ENCODE results near the gene CTBP1. TPM values are rescaled to one million over a fixed set of nuclear protein-coding genes. Genes with fewer than 3 reads are reported as not detected.

CTBP1 gene
- total and polyA plus RNA-seq, 2 of the 8 experiments (the other 6 are each of a cell fraction or from before 2014, with no cell fraction given), result 128 to 185 TPM

DNA sequence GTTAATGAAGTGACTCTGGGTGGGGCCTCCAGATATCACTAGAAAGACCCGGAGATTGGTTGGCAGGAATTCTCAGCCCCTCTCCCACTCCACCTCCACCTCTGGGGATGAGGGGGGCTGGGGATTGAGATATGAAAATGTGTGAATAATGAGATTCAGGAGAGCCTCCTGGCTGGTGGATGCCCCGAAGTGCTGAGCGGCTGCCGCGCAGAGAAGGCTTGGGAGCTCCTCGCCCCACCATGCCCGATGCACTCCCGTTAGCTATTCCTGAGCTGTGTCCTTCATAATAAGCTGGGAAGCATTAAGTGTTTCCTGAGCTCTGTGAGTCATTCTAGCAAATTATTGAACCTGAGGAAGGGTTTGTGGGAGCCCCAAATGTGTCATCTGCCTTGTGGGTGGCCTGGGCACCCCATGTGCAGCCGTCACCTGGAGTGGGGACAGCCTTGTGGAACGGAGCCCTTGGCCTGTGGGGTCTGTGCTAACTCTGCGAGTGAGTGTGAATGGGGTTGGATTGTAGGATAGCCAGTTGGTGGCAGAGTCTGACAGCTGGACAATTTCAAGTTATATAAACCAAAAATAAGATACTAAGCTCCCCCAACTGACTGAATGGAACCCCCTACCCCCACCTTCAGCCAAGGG is 36.3 kb upstream of the CTBP1 start (continued):
- TF ChIP-seq, protein P1, sequence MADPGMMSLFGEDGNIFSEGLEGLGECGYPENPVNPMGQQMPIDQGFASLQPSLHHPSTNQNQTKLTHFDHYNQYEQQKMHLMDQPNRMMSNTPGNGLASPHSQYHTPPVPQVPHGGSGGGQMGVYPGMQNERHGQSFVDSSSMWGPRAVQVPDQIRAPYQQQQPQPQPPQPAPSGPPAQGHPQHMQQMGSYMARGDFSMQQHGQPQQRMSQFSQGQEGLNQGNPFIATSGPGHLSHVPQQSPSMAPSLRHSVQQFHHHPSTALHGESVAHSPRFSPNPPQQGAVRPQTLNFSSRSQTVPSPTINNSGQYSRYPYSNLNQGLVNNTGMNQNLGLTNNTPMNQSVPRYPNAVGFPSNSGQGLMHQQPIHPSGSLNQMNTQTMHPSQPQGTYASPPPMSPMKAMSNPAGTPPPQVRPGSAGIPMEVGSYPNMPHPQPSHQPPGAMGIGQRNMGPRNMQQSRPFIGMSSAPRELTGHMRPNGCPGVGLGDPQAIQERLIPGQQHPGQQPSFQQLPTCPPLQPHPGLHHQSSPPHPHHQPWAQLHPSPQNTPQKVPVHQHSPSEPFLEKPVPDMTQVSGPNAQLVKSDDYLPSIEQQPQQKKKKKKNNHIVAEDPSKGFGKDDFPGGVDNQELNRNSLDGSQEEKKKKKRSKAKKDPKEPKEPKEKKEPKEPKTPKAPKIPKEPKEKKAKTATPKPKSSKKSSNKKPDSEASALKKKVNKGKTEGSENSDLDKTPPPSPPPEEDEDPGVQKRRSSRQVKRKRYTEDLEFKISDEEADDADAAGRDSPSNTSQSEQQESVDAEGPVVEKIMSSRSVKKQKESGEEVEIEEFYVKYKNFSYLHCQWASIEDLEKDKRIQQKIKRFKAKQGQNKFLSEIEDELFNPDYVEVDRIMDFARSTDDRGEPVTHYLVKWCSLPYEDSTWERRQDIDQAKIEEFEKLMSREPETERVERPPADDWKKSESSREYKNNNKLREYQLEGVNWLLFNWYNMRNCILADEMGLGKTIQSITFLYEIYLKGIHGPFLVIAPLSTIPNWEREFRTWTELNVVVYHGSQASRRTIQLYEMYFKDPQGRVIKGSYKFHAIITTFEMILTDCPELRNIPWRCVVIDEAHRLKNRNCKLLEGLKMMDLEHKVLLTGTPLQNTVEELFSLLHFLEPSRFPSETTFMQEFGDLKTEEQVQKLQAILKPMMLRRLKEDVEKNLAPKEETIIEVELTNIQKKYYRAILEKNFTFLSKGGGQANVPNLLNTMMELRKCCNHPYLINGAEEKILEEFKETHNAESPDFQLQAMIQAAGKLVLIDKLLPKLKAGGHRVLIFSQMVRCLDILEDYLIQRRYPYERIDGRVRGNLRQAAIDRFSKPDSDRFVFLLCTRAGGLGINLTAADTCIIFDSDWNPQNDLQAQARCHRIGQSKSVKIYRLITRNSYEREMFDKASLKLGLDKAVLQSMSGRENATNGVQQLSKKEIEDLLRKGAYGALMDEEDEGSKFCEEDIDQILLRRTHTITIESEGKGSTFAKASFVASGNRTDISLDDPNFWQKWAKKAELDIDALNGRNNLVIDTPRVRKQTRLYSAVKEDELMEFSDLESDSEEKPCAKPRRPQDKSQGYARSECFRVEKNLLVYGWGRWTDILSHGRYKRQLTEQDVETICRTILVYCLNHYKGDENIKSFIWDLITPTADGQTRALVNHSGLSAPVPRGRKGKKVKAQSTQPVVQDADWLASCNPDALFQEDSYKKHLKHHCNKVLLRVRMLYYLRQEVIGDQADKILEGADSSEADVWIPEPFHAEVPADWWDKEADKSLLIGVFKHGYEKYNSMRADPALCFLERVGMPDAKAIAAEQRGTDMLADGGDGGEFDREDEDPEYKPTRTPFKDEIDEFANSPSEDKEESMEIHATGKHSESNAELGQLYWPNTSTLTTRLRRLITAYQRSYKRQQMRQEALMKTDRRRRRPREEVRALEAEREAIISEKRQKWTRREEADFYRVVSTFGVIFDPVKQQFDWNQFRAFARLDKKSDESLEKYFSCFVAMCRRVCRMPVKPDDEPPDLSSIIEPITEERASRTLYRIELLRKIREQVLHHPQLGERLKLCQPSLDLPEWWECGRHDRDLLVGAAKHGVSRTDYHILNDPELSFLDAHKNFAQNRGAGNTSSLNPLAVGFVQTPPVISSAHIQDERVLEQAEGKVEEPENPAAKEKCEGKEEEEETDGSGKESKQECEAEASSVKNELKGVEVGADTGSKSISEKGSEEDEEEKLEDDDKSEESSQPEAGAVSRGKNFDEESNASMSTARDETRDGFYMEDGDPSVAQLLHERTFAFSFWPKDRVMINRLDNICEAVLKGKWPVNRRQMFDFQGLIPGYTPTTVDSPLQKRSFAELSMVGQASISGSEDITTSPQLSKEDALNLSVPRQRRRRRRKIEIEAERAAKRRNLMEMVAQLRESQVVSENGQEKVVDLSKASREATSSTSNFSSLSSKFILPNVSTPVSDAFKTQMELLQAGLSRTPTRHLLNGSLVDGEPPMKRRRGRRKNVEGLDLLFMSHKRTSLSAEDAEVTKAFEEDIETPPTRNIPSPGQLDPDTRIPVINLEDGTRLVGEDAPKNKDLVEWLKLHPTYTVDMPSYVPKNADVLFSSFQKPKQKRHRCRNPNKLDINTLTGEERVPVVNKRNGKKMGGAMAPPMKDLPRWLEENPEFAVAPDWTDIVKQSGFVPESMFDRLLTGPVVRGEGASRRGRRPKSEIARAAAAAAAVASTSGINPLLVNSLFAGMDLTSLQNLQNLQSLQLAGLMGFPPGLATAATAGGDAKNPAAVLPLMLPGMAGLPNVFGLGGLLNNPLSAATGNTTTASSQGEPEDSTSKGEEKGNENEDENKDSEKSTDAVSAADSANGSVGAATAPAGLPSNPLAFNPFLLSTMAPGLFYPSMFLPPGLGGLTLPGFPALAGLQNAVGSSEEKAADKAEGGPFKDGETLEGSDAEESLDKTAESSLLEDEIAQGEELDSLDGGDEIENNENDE (IDR thresholded peaks at IDR 0.05; ENCODE audit: insufficient replicate concordance, low read length), result no peak
- no peak for TF ChIP-seq KDM5A (IDR thresholded peaks at IDR 0.05; ENCODE audit: low read length)
- no peak for TF ChIP-seq JUN (IDR thresholded peaks at IDR 0.05; ENCODE audit: low read depth, low read length)
- no peak for TF ChIP-seq NRF1 (IDR thresholded peaks at IDR 0.05; ENCODE audit: low read depth, low read length)
- TF ChIP-seq KDM1A (IDR thresholded peaks at IDR 0.05; ENCODE audit: borderline replicate concordance, low read length), result no peak
- TF ChIP-seq ATF2 (IDR thresholded peaks at IDR 0.05; ENCODE audit: low read length), result no peak
- TF ChIP-seq POLR2A (IDR thresholded peaks at IDR 0.05; ENCODE audit: control extremely low read depth in 1 of 2, low read depth in 2 of 2, low read length in 2 of 2), result no peak
- TF ChIP-seq EP300 (IDR thresholded peaks at IDR 0.05; ENCODE audit: borderline replicate concordance in 1 of 2, low read depth in 2 of 2, low read length in 2 of 2), result no peak
- TF ChIP-seq ASH2L (IDR thresholded peaks at IDR 0.05; ENCODE audit: low read length), result no peak
- TF ChIP-seq CREB1 (IDR thresholded peaks at IDR 0.05), result no peak
